ENCODE measurements around the gene NCDN. TPM values are rescaled to one million over a fixed set of nuclear protein-coding genes. Genes with fewer than 3 reads are reported as not detected.

NCDN gene
- polyA plus RNA-seq, 1 donor (not counting 4 experiments of a cell fraction or from before 2014, with no cell fraction given) = 10.5 TPM

GRCh38 chr1:35597870-35598269, 40.3 kb downstream of the NCDN start:
- no peaks in the 10 kb centered on the region for H3K27me3 ChIP-seq (ENCODE audit: control insufficient read depth, extremely low read depth, insufficient read depth, low read length)
- H3K79me2 ChIP-seq (ENCODE audit: control insufficient read depth, insufficient read depth, low read length) = no peaks in the 10 kb centered on the region
- DNase-seq (ENCODE audit: low read depth, low spot score) = no peak
- H4K20me1 ChIP-seq (ENCODE audit: control insufficient read depth, extremely low read depth, insufficient read depth, low read length) = no peaks in the 10 kb centered on the region
- no peaks in the 10 kb centered on the region for H3K9me1 ChIP-seq (ENCODE audit: control insufficient read depth, extremely low read depth, insufficient read depth, low read length)
- H2AFZ ChIP-seq (ENCODE audit: control insufficient read depth, low read length) = no peak overlapping the region
- dilution Hi-C loops (cut with MboI; ENCODE audit: extremely low pct_ligation_motif_present, low sequenced_read_pairs) = no loop called here
- H3K4me1 ChIP-seq (ENCODE audit: control insufficient read depth, extremely low read depth, insufficient read depth, low read length) = no peaks in the 10 kb centered on the region
- peaks cover 3 to 13% of the 10 kb centered on the region in 2 experiments for H3K36me3 ChIP-seq (ENCODE audit: control insufficient read depth in 2 of 2, extremely low read depth in 1 of 2, insufficient read depth in 2 of 2, low read length in 2 of 2)
- no peak for FAIRE-seq
- H3K9ac ChIP-seq (ENCODE audit: control insufficient read depth, extremely low read depth, insufficient read depth, low read length) = no peak overlapping the region
- no peak overlapping the region for H3K4me3 ChIP-seq (ENCODE audit: control insufficient read depth in 2 of 3, extremely low read depth in 1 of 3, insufficient read depth in 2 of 3, low read depth in 1 of 3, low read length in 3 of 3)
- H3K9me3 ChIP-seq (ENCODE audit: control insufficient read depth, low read depth, low read length) = no peaks in the 10 kb centered on the region
- H3K27ac ChIP-seq (ENCODE audit: control insufficient read depth, insufficient read depth, low read length) = no peak overlapping the region
- H3K4me2 ChIP-seq (ENCODE audit: control insufficient read depth, extremely low read depth, insufficient read depth, low read depth, low read length) = no peak overlapping the region
- no peak for TF ChIP-seq CTCF (optimal IDR thresholded peaks at IDR 0.05 in 1 of 3, IDR thresholded peaks at IDR 0.05 in 1 of 3, conservative IDR thresholded peaks at IDR 0.05 in 1 of 3; ENCODE audit: extremely low read depth in 1 of 3, insufficient read depth in 2 of 3, low read length in 3 of 3)
- no peak for TF ChIP-seq EZH2 (IDR thresholded peaks at IDR 0.05; ENCODE audit: low read length)

DNA sequence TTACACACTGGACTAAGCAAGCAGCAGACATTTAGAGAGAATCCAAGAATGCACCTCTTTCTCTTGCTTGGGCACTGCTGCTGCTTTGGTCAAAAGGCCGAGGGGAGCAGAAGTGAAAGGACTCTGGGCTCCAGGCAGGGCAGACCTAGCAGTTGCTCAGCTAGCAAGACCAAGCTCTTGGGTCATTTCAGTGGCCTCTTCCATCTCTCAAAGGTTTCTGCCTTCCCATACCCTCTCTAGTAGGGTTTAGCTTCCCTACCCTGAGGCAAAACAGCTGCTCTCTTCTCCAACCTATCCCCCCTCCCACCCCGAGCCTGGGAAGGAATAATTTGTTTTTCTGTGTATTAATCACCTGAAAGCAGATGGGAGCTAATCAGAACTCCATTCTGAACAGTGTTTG, 41.3 kb downstream of the NCDN start:
- Histone ChIP-seq H3K27ac (ENCODE audit: control insufficient read depth, insufficient read depth, low read length) (no peak overlapping the region), H3K9me1 (ENCODE audit: control insufficient read depth, extremely low read depth, insufficient read depth, low read length) (no peaks in the 10 kb centered on the region), H3K9ac (ENCODE audit: control insufficient read depth, extremely low read depth, insufficient read depth, low read length) (no peak overlapping the region), H3K9me3 (ENCODE audit: control insufficient read depth, low read depth, low read length) (no peaks in the 10 kb centered on the region), H4K20me1 (ENCODE audit: control insufficient read depth, extremely low read depth, insufficient read depth, low read length) (no peaks in the 10 kb centered on the region), H3K36me3 (ENCODE audit: control insufficient read depth in 2 of 2, extremely low read depth in 1 of 2, insufficient read depth in 2 of 2, low read length in 2 of 2) (peaks cover 12 to 19% of the 10 kb centered on the region in 2 experiments), H2AFZ (ENCODE audit: control insufficient read depth, low read length) (no peak overlapping the region), H3K79me2 (ENCODE audit: control insufficient read depth, insufficient read depth, low read length) (no peaks in the 10 kb centered on the region), H3K4me1 (ENCODE audit: control insufficient read depth, extremely low read depth, insufficient read depth, low read length) (no peaks in the 10 kb centered on the region), H3K4me2 (ENCODE audit: control insufficient read depth, extremely low read depth, insufficient read depth, low read depth, low read length) (no peak overlapping the region), H3K4me3 (ENCODE audit: control insufficient read depth in 2 of 3, extremely low read depth in 1 of 3, insufficient read depth in 2 of 3, low read depth in 1 of 3, low read length in 3 of 3) (no peak overlapping the region), H3K27me3 (ENCODE audit: control insufficient read depth, extremely low read depth, insufficient read depth, low read length) (no peaks in the 10 kb centered on the region)
- dilution Hi-C loops (cut with MboI; ENCODE audit: extremely low pct_ligation_motif_present, low sequenced_read_pairs) = no loop called here
- TF ChIP-seq EZH2 (IDR thresholded peaks at IDR 0.05; ENCODE audit: low read length) = no peak
- TF ChIP-seq CTCF (optimal IDR thresholded peaks at IDR 0.05 in 1 of 3, IDR thresholded peaks at IDR 0.05 in 1 of 3, conservative IDR thresholded peaks at IDR 0.05 in 1 of 3; ENCODE audit: extremely low read depth in 1 of 3, insufficient read depth in 2 of 3, low read length in 3 of 3) = no peak
- DNase-seq (ENCODE audit: low read depth, low spot score) (no peak), FAIRE-seq (no peak)

All from keratinocyte (primary cell).